HG03064 (cell line): ENCODE data around the gene NCBP2.
"Not testable (repeated sequence)": the region's sequence is repeated elsewhere in the genome, so short reads cannot be mapped to it uniquely, and the experiment has no call there.

Experiments used
- ATAC-seq: cut with Tn5 transposase; IDR thresholded peaks from one replicate; pipeline ENCODE4 v1.9.1; 2021; ENCODE audit warnings: low read depth; ENCODE audit not compliant: unreplicated experiment

Gene NCBP2

GRCh38 chr3:196968233-196969133 lies 26.2 kb upstream of the NCBP2 start, which contains the start of gene PIGZ:
TSS of gene PIGZ (minus strand) at chr3:196968833. CDS start at chr3:196952031, 16,802 bp downstream.
- ATAC-seq: peak; percentile 57

- ATAC-seq: no peak
Observed at GRCh38 chr3:196967412-196968232, 25.3 kb upstream of the NCBP2 start.

- no peak for ATAC-seq
Observed at GRCh38 chr3:196966526-196967401, 24.4 kb upstream of the NCBP2 start.

- no peak for ATAC-seq
Observed at GRCh38 chr3:196965804-196966173, 23.5 kb upstream of the NCBP2 start.

- ATAC-seq: no peak
Observed at GRCh38 chr3:196965112-196965803, 22.9 kb upstream of the NCBP2 start.

- ATAC-seq: no peak
Observed at GRCh38 chr3:196963631-196963953, 21.3 kb upstream of the NCBP2 start.

GRCh38 chr3:196962930-196963630 lies 20.8 kb upstream of the NCBP2 start:
- ATAC-seq: no peak

- no peak for ATAC-seq
Observed at GRCh38 chr3:196962108-196962929, 20.0 kb upstream of the NCBP2 start.

GRCh38 chr3:196954832-196955231 lies 12.5 kb upstream of the NCBP2 start:
- no peak for ATAC-seq

- no peak for ATAC-seq
Observed at GRCh38 chr3:196951371-196951770, 9.0 kb upstream of the NCBP2 start.

- ATAC-seq: no peak
Observed at GRCh38 chr3:196949750-196950149, 7.4 kb upstream of the NCBP2 start.

- no peak for ATAC-seq
Observed at GRCh38 chr3:196949285-196949619, 6.9 kb upstream of the NCBP2 start.

GRCh38 chr3:196948442-196949284 lies 6.3 kb upstream of the NCBP2 start:
- ATAC-seq: no peak

- ATAC-seq: no peak
Observed at GRCh38 chr3:196947860-196948441, 5.6 kb upstream of the NCBP2 start.

- no peak for ATAC-seq
Observed at GRCh38 chr3:196947136-196947859, 5.0 kb upstream of the NCBP2 start.

GRCh38 chr3:196944037-196944790 lies 1.9 kb upstream of the NCBP2 start:
- ATAC-seq: not testable (repeated sequence)
